ENCODE results near the gene HTR2B.
"Not testable (repeated sequence)": the region's sequence is repeated elsewhere in the genome, so short reads cannot be mapped to it uniquely, and the experiment has no call there.

Gene HTR2B

DNA sequence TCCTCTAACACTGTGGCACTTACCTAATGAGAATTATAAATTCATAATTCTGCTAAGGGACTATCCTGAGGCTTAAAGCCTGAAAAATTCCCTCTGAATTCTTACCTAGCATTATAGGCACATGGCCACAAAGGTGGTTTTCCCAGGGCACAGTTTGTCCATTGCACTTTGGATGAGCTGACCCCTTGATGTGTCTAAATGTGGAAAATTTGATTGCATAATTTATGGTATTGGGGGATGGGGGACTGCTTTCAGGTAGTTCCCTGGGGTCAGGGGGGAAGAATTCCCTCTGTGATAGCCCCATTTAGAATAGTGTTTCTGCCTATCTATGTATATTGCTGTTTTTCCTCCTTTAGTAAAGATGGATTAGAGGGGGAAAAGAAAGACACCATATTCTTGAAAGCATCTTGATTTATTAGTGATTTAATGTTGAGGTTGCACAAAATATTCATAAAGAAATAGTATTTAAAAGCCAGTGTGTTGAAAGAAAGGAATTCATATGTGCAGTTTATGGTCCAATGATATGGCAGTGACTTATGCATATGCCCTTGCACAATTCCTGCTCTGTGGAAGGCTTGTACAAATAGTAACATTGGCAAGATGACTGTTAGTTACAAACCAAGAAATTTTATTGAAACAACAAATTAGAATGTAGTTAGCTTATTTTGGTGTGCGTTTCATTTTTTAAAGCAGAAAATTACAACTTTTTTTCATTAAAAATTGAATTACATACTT lies 8.7 kb upstream of the HTR2B start:
- no peak for DNase-seq (ENCODE audit: low read depth in 2 of 3, low spot score in 1 of 3)

DNA sequence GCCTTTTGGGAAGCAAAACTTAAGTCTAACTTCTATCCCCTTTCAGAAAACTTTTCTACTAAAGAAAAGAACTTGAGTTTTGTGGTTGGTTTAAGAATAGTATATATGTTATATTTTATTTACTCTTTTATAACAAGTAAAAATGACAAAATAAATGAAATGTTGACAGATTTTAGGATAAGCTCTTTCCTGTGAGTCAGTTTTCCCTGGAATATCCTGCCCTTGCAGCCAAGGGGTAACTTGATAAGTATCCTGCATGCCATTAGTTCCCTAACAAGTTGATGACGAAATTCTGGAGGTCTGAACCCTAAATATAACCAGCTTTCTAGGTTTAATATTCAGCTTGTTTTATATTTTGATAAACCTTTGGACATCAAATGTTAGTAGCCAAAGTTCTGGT lies 7.3 kb upstream of the HTR2B start:
- no peak for DNase-seq (ENCODE audit: low read depth in 2 of 3, low spot score in 1 of 3)

DNA sequence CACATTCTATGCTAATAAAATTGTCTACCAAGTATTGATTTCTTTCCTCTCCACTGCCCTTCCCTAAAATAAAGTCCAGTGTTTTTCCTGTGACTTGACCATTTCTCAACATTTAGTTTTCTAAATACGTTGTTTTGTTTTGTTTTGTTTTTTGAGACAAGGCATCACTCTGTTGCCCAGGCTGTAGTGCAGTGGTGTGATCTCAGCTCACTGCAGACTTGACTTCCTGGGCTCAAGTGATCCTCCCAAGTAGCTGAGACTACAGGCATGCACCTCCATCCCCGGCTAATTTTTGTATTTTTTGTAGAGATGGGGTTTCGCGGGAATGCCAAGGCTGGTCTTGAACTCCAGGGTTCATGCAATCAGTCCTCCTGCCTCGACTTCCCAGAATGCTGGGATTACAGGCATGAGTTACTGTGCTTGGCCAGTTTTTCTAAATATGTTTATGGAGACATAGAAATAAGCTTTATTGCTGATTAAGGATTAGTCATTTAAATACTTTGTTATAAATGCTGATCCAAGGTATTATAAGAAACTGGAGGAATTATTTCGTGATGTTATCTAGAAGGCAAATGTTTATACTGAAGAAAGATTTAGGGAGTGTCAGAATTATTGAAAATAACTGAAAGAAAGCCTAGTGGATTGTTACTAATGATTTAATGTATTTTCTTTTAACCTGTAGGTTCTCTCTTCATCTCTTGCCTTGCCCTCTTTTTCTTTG lies 5.7 kb upstream of the HTR2B start:
- no peak for DNase-seq (ENCODE audit: low read depth in 2 of 3, low spot score in 1 of 3)

DNA sequence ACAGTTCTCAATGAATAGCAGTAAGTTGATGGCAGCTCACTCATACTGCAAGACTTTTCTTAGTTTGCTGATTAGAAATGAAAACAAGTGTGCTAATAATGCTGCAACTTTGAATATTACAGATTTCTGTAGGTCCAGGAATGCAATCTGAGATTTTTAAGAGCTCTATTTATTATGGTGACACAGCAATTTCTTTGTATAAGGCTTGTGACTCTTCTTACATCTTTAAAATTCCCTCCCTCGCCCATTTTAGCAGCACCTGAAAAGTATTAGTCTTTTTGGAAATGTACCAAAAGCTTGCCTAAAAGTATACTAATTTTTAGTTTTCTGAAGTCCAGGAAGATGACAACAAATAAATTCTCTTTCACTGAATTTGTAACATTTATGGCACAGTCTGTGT lies 4.4 kb upstream of the HTR2B start:
- DNase-seq (ENCODE audit: low read depth in 2 of 3, low spot score in 1 of 3): no peak

DNA sequence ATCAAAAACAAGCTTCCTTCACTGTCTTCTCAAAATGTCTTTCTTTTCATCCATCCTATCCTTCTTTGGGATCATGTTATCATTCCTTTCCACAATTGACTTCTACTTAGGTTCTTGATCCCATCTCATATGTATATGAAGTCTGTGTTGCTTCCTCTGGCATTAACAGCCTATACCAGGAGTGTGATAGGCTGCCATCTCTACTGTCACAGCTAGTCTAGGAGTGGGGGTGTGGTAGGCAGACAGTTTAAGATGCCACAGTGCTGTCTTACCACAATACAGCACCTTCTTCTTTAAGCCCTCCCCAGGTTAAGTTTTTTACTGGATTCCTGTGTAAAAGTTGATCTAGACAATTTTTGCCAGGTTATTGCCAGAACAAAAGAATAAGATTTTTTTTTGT lies 3.7 kb upstream of the HTR2B start:
- no peak for DNase-seq (ENCODE audit: low read depth in 2 of 3, low spot score in 1 of 3)

DNA sequence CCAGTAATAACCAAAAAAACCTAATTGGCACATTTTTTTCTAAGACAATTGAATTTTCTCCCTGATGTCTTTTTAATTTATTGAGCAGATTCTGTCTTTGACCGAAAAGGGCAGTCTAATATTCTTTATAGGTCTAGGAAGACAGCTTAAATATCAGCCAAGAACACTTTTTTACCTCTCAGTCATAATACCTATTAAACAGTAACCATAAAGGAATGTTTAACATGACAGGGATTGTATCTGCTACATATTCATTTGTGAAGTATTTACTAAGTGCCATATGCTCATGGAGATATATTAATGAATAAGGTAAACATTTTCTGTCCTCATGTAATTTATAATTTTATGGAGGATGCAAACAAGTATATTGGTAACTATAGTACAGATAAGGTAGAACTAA lies 3.1 kb upstream of the HTR2B start:
- no peak for DNase-seq (ENCODE audit: low read depth in 2 of 3, low spot score in 1 of 3)

DNA sequence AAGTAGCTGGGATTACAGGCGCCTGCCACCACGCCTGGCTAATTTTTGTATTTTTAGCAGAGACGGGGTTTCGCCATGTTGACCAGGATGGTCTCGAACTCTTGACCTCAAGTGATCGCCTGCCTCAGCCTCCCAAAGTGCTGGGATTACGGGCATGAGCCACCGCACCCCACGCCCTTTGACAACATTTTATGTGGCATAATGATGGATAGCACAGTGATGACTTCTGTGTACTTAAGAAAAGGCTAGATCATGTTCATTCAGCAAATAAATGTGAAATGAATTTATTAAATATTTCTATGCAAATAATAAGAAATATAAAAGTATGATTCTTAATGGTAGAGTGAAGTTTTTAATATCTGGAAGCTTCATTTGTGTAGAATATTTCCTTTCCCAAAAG lies 2.6 kb upstream of the HTR2B start:
- DNase-seq (ENCODE audit: low read depth in 2 of 3, low spot score in 1 of 3): no peak

DNA sequence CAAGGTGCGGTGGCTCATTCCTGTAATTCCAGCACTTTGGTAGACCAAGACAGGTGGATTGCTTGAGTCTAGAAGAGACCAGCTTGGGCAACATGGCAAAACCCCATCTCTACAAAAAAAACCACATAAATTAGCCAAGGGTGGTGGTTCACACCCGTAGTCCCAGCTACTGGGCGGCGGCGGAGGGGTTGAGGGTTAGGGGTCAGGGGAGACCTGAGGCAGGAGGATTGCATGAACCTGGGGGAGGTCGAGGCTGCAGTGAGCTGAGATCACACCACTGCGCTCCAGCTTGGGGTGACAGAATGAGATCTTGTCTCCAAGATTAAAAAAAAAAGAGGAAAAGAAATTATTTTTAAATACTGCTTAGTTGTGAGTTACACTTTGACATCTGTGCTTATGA lies 1.3 kb upstream of the HTR2B start:
- DNase-seq (ENCODE audit: low read depth in 2 of 3, low spot score in 1 of 3): no peak

DNA sequence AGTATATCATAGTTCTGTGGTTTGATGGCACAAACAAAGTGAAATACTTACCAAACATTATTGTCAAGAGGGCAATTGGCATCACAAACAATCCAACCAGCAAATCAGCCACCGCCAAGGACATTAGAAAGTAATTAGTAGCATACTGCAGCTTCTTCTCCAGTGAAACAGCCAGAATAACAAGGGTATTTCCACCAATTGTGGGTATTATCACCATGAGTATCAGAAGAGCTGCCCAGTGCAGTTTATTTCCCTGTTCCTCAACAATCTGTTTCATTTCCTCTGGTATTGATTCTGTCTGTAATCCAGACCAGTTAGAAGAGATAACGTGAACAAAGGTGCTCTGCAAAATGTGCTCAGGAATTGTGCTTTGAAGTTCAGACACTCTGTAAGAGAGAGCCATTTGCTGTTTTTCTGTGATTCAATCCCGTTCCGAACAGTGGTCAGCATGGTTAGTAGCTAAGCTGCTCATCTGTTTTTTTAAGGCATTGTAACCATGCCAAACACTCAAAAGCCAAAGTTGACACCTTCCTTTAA lies 1.4 kb downstream of the HTR2B start:
- DNase-seq (ENCODE audit: low read depth in 2 of 3, low spot score in 1 of 3): no peak

DNA sequence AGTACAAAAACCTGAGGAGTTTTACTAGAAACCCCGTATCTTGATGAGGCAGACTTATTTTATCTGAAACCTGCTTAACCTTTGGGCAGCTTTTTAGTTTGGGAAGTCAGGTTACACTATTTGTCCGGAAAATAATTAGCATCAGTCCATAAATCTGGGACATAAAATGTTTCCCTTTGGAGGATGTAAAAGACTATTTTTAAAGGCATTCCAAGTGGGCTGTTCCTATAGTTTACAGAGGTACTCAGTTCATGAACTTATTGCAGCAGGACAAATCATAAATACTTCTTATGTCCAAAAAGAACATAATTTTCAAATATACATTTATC lies 6.3 kb downstream of the HTR2B start:
- no peak for DNase-seq (ENCODE audit: low read depth in 2 of 3, low spot score in 1 of 3)

DNA sequence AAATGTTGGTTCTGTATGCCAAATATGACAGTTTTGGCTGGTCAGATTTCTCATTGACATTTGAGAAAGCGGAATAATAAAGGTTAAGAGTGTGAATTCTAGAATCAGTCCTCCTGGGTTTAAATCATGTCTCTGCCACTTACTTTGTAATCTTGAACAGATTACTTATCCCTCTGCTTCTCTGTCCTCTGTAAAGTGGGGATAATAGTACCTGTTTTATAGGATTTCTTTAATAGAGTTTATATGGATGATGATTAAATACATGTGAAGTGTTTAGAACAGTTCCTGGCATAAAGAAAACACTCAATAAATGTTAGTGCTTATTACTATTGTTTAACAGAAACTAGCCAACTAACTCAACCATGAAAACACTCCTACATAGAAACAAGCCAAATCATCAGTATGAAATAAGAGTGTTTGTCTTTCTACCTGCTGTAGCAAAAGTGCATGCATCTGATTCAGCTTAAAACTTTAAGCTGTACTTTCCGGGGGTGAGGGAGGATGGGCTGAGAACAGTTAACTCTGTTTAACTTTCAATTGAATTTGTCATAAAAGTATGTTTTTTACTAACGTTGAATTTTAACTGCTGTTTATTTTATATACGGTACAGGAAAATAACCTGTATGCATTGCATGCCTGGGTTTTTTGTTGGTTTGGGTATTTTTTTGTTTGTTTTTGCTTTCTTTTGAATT lies 6.8 kb downstream of the HTR2B start:
- no peak for DNase-seq (ENCODE audit: low read depth in 2 of 3, low spot score in 1 of 3)

DNA sequence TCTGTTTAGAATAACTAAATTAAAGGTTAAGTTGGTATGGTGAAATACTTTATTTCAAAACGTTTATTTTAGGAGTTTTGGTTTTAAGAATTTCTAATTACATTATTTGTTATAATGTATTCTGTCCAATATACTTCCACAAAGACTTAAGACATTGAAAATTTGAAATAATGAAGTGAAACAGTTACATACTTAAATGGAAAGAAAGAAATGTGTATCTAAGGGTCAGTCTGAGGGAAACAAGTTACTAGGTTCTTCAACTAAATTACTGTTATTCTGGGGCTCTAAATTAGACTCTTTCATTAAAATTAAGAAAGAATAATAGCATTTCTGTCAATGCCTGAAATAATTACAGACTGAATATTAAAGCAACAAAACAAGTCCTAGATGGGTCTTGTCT lies 7.7 kb downstream of the HTR2B start:
- DNase-seq (ENCODE audit: low read depth in 2 of 3, low spot score in 1 of 3): no peak

DNA sequence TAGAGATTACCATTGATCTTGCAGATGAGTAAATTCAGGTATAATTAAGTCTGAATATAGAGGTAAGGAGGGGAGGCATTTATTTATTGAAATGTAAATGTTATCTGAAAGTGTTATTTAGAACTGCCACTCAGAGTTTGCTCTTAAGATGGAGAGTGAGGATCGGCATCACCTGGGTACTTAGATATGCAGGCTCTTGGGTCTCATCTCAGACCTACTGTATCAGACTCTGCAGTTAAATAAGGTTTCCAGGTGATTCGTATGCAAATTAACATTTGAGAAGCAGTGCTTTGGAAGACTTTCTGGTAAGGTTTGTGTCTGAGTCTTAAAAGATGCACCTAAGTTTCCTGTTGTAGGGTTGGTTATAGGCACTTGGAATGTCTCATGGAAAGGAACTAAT lies 9.2 kb downstream of the HTR2B start:
- DNase-seq (ENCODE audit: low read depth in 2 of 3, low spot score in 1 of 3): no peak

DNA sequence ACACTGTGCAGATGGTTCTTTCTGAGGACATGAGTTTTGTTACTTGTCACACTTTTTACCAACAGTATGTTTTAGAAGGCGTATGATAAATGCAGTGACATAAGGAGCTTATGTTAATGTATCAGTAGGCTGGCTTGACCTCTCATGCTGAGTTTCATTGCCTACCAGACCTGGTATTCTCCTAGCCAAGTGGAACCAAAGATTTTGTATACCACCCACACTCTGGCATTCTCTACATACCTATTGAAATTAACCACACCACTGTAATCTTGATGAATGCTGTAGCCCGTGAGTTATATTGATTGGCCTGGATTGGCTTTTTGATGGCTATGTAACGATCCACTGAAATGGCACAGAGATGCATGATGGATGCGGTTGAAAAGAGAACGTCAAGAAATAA lies 11.4 kb downstream of the HTR2B start:
- no peak for DNase-seq (ENCODE audit: low read depth in 2 of 3, low spot score in 1 of 3)

DNA sequence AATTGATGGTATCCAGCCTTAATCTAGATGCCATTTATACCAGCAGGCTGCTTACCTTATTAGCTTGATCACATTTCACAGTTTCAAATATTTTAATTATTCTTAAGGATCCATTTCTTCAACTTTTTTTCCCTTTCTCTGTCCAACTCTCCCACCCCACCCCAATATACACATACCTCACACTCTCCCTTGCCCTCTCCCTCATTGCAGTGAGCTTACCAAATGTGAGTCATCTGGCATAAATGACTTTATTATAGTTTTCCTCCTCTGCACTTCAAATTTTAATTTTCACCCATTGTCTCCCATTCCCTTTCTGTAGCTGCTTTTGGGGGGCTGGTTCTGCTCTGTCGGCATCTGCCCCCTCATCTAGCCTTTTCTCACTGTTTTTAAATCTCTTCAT lies 12.9 kb downstream of the HTR2B start:
- no peak for DNase-seq (ENCODE audit: low read depth in 2 of 3, low spot score in 1 of 3)

DNA sequence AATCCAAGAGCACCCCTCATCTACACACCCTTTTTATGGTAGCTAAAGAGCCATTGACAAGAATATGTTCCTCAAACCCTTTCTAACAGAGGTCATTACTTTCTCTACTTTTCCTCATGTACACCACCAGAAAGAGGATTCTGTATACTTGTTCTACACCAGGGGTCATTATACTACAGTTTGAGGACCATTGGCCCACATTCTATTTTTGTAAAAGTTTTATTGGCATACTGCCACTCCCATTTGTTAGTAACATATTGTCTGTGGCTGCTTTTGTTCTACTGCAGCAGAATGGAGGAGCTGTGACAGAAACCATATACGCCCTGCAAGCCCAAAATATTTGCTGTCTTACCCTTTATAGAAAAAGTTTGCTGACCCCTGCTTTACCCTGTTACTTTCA lies 14.3 kb downstream of the HTR2B start:
- no peak for DNase-seq (ENCODE audit: low read depth in 2 of 3, low spot score in 1 of 3)

DNA sequence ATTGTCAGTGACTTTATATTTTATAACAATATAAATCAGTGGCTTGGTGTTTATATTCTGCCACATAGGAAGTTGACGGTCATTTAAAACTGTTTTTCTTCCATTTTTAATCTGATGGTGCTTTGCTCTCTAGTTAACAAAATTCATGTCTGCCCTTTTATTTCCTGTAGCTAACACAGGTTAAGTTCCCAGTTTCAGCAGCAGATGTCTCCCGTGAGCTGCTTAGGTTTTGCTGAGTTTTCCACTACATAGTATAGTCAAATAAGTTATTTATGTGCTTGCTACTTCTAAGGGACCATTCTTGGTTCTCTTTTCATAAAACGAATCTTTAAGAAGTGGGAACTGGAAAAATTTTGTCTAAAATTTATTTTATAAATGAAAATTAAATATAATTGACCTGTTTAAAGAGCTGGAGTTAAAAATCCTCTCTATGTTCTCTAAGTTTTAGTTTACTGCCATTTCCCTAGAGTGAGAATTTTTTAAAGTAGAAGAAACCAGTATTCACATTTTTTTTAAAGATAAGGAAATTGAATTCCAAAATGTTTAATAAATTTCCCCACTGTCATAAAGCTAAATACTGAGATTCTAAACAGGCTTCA lies 20.6 kb downstream of the HTR2B start:
- DNase-seq (ENCODE audit: low read depth in 2 of 3, low spot score in 1 of 3): peak; percentile 15 to 59 (median 20)

DNA sequence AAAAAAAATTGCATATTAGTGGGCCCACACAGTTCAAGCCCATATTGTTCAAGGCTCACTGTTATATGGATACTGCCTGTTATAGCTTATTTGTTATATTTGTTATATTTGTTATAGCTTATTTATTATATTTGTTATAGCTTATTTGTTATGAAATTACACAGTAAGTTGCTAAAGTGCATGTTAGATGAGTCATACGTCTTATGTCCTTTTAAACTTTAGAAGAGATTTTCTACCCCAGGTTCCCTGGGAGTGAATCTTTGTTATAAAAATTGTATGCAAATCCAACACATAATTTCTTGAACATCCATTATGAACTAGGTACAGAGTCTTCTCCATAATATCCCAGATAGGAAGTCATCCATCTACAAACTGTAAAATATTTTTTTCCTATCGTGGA lies 22.1 kb downstream of the HTR2B start:
- DNase-seq (ENCODE audit: low read depth in 2 of 3, low spot score in 1 of 3): no peak

DNA sequence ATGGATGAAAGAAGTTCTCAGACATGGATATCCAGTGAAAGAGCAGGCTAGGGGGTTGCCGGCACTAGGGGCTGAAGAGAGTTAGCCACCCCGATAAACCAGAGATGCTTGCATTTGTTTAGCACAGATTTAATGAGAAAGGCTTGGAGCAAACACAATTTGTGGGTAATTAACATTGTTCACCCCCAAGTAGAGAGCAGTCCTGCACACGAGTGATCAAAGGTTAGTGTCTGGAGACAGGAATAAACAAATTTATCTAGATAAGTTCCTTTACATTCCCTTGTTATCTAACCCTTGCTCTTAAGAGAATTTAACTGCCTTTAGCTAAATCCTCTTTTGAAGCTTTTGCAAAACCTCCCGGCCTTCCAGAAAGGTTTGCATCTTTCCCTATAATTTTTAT lies 23.9 kb downstream of the HTR2B start:
- DNase-seq (ENCODE audit: low read depth in 2 of 3, low spot score in 1 of 3): no peak

DNA sequence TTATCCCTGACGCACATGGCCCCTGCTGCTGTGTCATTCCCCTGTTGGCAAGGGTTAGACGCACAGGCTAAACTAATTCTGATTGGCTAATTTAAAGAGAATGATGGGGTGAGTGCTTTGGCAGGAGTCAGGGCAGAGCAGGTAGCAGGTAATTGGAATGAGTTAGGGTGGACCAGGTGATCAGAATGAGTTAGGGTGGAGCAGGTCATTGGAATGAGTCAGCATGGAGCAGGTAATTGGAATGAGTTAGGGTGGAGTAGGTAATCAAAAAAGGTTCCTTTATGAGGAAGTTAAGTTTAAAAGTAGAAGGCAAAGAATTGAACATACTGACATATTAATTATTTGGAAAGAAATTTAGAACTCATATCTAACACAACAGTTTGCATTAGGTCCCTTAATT lies 24.5 kb downstream of the HTR2B start:
- not testable (repeated sequence) for DNase-seq (ENCODE audit: low read depth in 2 of 3, low spot score in 1 of 3)

DNA sequence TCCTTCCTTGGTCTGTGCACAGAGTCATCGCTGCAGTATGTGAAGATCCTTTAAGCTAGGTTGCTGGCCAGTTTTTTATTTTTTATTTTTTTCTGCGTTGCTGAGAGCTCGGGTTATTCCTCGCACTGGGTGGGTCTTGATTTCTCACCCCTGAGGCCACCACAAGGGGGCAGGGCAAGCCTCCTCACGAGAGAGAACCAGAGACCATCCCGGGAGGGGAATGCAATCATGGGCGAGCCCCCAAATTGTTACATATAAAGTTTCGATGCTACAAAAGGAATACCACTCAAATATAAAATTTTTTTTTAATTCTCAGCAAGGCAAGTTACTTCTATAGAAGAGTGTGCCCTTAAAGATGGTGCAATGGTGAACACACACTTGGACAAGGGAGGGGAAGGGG lies 24.9 kb downstream of the HTR2B start:
- DNase-seq (ENCODE audit: low read depth in 2 of 3, low spot score in 1 of 3): no peak

All from stimulated activated CD4-positive, alpha-beta T cell treated with anti-CD3 and anti-CD28 coated beads, Interleukin-12 subunit alpha, Interleukin-12 subunit beta, amount 100 ng/mL, for 48 hours (primary cell).